ENCODE measurements around the gene HBEGF.

HBEGF gene

GRCh38 chr5:140381972-140382371 is 35.6 kb upstream of the HBEGF start:
- no peak for DNase-seq (ENCODE audit: insufficient read length, low spot score)
- TF ChIP-seq CTCF (IDR thresholded peaks at IDR 0.05; ENCODE audit: insufficient read depth, missing control alignments), result no peak
- FAIRE-seq, result no peak

DNA sequence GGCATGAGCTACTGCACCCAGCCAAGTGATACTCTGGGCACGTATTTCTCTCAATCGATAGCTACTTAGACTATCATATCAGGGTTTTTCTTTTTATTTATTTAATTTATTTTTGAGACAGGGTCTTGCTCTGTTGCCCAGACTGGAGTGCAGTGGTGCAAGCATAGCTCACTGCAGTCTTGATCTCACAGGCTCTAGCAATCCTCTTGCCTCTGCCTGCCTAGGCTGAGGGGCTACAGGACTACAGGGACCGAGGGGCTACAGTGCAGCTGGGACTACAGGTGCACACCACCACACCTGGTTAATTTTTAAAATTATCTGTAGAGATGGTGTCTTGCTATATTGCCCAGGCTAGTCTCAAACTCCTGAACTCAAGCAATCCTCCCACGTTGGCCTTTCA is 34.9 kb upstream of the HBEGF start:
- FAIRE-seq, result no peak
- no peak for TF ChIP-seq CTCF (IDR thresholded peaks at IDR 0.05; ENCODE audit: insufficient read depth, missing control alignments)

DNA sequence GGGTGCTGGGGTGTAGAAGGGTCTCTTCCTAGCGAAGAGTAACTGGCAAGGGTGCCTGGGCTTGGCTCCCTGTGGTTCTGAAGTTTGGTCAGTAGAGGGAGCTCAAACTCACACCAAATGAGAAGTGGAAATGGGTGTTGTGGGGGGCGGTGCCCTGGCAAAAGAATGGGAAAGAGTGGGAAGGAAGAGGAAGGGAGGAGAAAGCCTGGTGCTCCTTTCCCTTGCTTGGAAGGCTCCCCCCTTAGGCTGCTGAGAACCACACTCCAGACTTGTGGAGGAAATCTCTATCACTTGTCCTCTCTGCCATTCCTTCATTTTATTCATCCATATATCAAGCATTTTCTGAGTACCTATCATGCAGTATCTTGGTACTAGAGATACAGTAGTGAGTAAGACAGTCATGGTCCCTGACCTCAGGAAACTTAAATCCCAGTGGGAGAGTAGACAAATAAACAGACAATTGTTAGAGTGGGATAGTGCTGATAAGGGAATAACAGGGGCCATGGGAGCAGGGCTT is 26.6 kb upstream of the HBEGF start:
- FAIRE-seq, result no peak
- DNase-seq (ENCODE audit: insufficient read length, low spot score), result no peak
- TF ChIP-seq CTCF (IDR thresholded peaks at IDR 0.05; ENCODE audit: insufficient read depth, missing control alignments), result peak; percentile 89

More for the DNA sequence above, 34.9 kb upstream of the HBEGF start:
- no peak for DNase-seq (ENCODE audit: insufficient read length, low spot score)

GRCh38 chr5:140371356-140372151 is 25.2 kb upstream of the HBEGF start:
- FAIRE-seq, result no peak
- DNase-seq (ENCODE audit: insufficient read length, low spot score), result no peak
- TF ChIP-seq CTCF (IDR thresholded peaks at IDR 0.05; ENCODE audit: insufficient read depth, missing control alignments), result no peak

GRCh38 chr5:140367256-140368013 is 21.0 kb upstream of the HBEGF start:
- FAIRE-seq, result no peak
- TF ChIP-seq CTCF (IDR thresholded peaks at IDR 0.05; ENCODE audit: insufficient read depth, missing control alignments), result no peak
- no peak for DNase-seq (ENCODE audit: insufficient read length, low spot score)

DNA sequence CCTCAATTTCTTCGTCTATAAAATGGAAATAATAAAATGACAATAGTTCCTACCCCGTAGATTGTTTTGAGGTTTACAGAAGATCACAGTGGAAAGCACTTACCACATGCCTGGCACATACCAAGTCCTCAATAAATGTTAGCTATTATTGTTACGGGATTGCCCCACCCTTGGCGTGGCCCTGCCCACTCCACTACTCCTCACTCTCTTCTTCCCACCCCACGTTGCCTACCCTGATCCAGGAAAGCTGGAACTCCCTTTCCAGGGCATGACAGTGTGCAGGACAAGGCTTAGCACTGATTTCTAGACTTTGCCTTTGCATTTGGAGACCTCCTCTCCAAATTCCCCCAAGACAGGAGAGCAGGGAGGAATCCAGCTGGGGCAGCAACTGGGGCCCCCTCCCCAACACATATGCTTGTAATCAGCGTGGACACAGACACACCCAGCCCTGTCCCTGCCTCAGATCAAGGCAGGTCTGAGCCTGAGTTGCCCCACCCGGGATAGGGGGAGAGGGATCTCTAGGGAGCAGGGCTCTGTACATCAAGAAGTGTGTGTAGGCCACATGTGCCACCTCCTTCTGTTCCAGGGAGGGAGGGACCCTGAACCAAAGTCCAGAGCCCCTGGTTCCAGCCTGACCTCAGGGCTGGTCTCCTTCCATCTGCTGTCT is 20.3 kb upstream of the HBEGF start:
- TF ChIP-seq CTCF (IDR thresholded peaks at IDR 0.05; ENCODE audit: insufficient read depth, missing control alignments), result no peak
- DNase-seq (ENCODE audit: insufficient read length, low spot score), result no peak
- FAIRE-seq, result no peak

Data from D721Med (cell line).